Esophagus muscularis mucosa (tissue), 4 donors: ENCODE measurements around the gene TMOD1. TPM values are rescaled to one million over a fixed set of nuclear protein-coding genes. Genes with fewer than 3 reads are reported as not detected.

Experiments
- DNase-seq: peaks from one replicate; pipeline ENCODE4 v3.0.0-alpha.2; 2017; ENCODE audit errors: extremely low spot score
- H3K27ac ChIP-seq, 4 donors: fragments of 200-600 bp; sonication (generic); replicated peaks in 1 of 4; 1 replicate in 3 of 4; 2 replicates in 1 of 4; pipeline ENCODE4 v1.5.1; 2016 to 2019; ENCODE audit warnings: mild to moderate bottlenecking in 1 of 4
- H3K27me3 ChIP-seq, 4 donors: fragments of 200-600 bp; sonication (generic); one replicate each; pipeline versions ENCODE4 v1.5.1 to v1.6.0; 2016 to 2019
- H3K36me3 ChIP-seq, 4 donors: fragments of 200-600 bp; sonication (generic); one replicate each; pipeline ENCODE4 v1.5.1; 2016 to 2019
- H3K4me1 ChIP-seq, 4 donors: fragments of 200-600 bp; sonication (generic); one replicate each; pipeline ENCODE4 v1.5.1; 2016 to 2019
- H3K4me3 ChIP-seq, 4 donors: fragments of 200-600 bp; sonication (generic); 1 replicate in 2 of 4; 2 replicates in 2 of 4; pipeline ENCODE4 v1.5.1; 2016 to 2019; ENCODE audit warnings: mild to moderate bottlenecking in 4 of 4, moderate library complexity in 1 of 4
- H3K9me3 ChIP-seq, 4 donors: fragments of 200-600 bp; sonication (generic); 1 replicate in 3 of 4; 2 replicates in 1 of 4; pipeline ENCODE4 v1.5.1; 2016 to 2019
- CTCF ChIP-seq, 3 experiments: fragments of 200-600 bp in 2 of 3; fragments of 450-650 bp in 1 of 3; sonication (generic) in 2 of 3; IDR thresholded peaks; one replicate each; pipeline ENCODE4 v1.5.1; 2017 to 2019; ENCODE audit warnings: antibody characterized with exemption in 3 of 3, mild to moderate bottlenecking in 2 of 3, moderate library complexity in 1 of 3
- EP300 ChIP-seq: sonication (generic); formaldehyde crosslinking; IDR thresholded peaks from one replicate; pipeline ENCODE4 v1.6.1; 2017; ENCODE audit warnings: antibody characterized with exemption
- POLR2A ChIP-seq: fragments of 450-650 bp; IDR thresholded peaks from one replicate; pipeline ENCODE4 v1.6.1; 2017; ENCODE audit warnings: antibody characterized with exemption, moderate library complexity, mild to moderate bottlenecking, low read depth
- POLR2AphosphoS5 ChIP-seq, 2 donors: sonication (generic); formaldehyde crosslinking; IDR thresholded peaks; one replicate each; pipeline ENCODE4 v1.6.1; 2017; ENCODE audit warnings: antibody characterized with exemption in 2 of 2
- WGBS: methylation state at CpG from one replicate; pipeline ENCODE4 v1.1.5; 2018; 5-methylcytosine and 5-hydroxymethylcytosine counted together
- intact Hi-C: fragments of 100-400 bp; cut with DNase I; formaldehyde crosslinking; loops from one replicate; pipeline ENCODE4 v1.15.1; 2023
- total RNA-seq, 4 donors: library from RNA; depleted of rRNA; stranded (reverse); fragments of >200 nt; gene quantifications; one replicate each; pipeline versions ENCODE4 v1.1.0 to v1.2.1, GENCODE V29; 2016

The TMOD1 gene
- total RNA-seq, 4 donors from 2014 or later = 68.4 to 97.6 (median 71.6) TPM

- Histone ChIP-seq H3K27me3 (no peaks in the 10 kb centered on the region), H3K27ac (peak overlapping the region; percentile 89 to 92 (median 91)), H3K9me3 (no peaks in the 10 kb centered on the region), H3K4me1 (peaks cover 63 to 99% (median 93%) of the 10 kb centered on the region in 4 donors), H3K36me3 (peaks cover 7 to 33% (median 12%) of the 10 kb centered on the region in 4 donors), H3K4me3 (no peak overlapping the region)
- WGBS = 45% methylated on average over 6 of the region's 9 CpGs
- intact Hi-C loops = no loop called here
- TF ChIP-seq POLR2A = no peak
- peak; percentile 47 to 66 for TF ChIP-seq POLR2AphosphoS5 (IDR thresholded peaks at IDR 0.05)
- no peak for TF ChIP-seq CTCF (IDR thresholded peaks at IDR 0.05)
- DNase-seq = no peak
Observed at GRCh38 chr9:97531888-97532376, 30.5 kb downstream of the TMOD1 start.

GRCh38 chr9:97534185-97534584, 32.7 kb downstream of the TMOD1 start:
- H3K27ac ChIP-seq = peak overlapping the region; percentile 89 to 92 (median 91)
- H3K4me1 ChIP-seq = peaks cover 44 to 90% (median 82%) of the 10 kb centered on the region in 4 donors
- H3K4me3 ChIP-seq = no peak overlapping the region
- no peaks in the 10 kb centered on the region for H3K27me3 ChIP-seq
- TF ChIP-seq POLR2AphosphoS5 (IDR thresholded peaks at IDR 0.05) (no peak), EP300 (no peak)
- WGBS = 82% methylated on average over 3 of the region's 3 CpGs
- intact Hi-C loops = no loop called here
- peaks cover 4 to 26% (median 11%) of the 10 kb centered on the region in 4 donors for H3K36me3 ChIP-seq
- DNase-seq = no peak
- no peaks in the 10 kb centered on the region for H3K9me3 ChIP-seq

GRCh38 chr9:97534961-97535594, 33.6 kb downstream of the TMOD1 start:
- Histone ChIP-seq H3K9me3 (no peaks in the 10 kb centered on the region), H3K4me3 (no peak overlapping the region), H3K27me3 (no peaks in the 10 kb centered on the region), H3K36me3 (peaks cover 4 to 30% (median 11%) of the 10 kb centered on the region in 4 donors), H3K4me1 (peaks cover 38 to 81% (median 73%) of the 10 kb centered on the region in 4 donors), H3K27ac (peak overlapping the region; percentile 63 to 92 (median 90))
- no peak for TF ChIP-seq POLR2AphosphoS5 (IDR thresholded peaks at IDR 0.05)
- TF ChIP-seq CTCF (IDR thresholded peaks at IDR 0.05) = no peak
- TF ChIP-seq POLR2A = no peak
- TF ChIP-seq EP300 = no peak
- 94% methylated on average over 10 of the region's 10 CpGs for WGBS
- intact Hi-C loops = no loop called here
- DNase-seq = no peak

- no peak for DNase-seq
- peak overlapping the region; percentile 63 to 92 (median 90) for H3K27ac ChIP-seq
- no peaks in the 10 kb centered on the region for H3K9me3 ChIP-seq
- no peak overlapping the region for H3K4me3 ChIP-seq
- TF ChIP-seq POLR2AphosphoS5 (IDR thresholded peaks at IDR 0.05) (no peak), CTCF (IDR thresholded peaks at IDR 0.05) (no peak), POLR2A (no peak), EP300 (no peak)
- H3K27me3 ChIP-seq = no peaks in the 10 kb centered on the region
- intact Hi-C loops = no loop called here
- H3K36me3 ChIP-seq = peaks cover 4 to 30% (median 11%) of the 10 kb centered on the region in 4 donors
- H3K4me1 ChIP-seq = peaks cover 40 to 74% (median 66%) of the 10 kb centered on the region in 4 donors
- WGBS = 74% methylated on average over 4 of the region's 5 CpGs
Observed at GRCh38 chr9:97535771-97536170, 34.3 kb downstream of the TMOD1 start.

GRCh38 chr9:97536480-97536879, 35.0 kb downstream of the TMOD1 start:
- Histone ChIP-seq H3K4me3 (no peak overlapping the region), H3K27me3 (no peaks in the 10 kb centered on the region), H3K36me3 (peaks cover 4 to 30% (median 11%) of the 10 kb centered on the region in 4 donors), H3K4me1 (peaks cover 36 to 69% (median 59%) of the 10 kb centered on the region in 4 donors), H3K9me3 (no peaks in the 10 kb centered on the region), H3K27ac (peak overlapping the region; percentile 63 to 92 (median 90))
- intact Hi-C loops = no loop called here
- 60% methylated on average over 9 of the region's 9 CpGs for WGBS
- DNase-seq = no peak
- TF ChIP-seq POLR2A = no peak
- TF ChIP-seq POLR2AphosphoS5 (IDR thresholded peaks at IDR 0.05) = peak in 1 of 2 donors; percentile 69
